GM19468 (cell line): ENCODE results near the gene LEMD1.

Source experiments
- ATAC-seq: cut with Tn5 transposase; IDR thresholded peaks from one replicate; pipeline ENCODE4 v1.9.1; 2021; ENCODE audit warnings: mild to moderate bottlenecking, moderate library complexity, moderate number of reproducible peaks; ENCODE audit not compliant: unreplicated experiment; ENCODE audit errors: extremely low read depth

LEMD1 gene

DNA sequence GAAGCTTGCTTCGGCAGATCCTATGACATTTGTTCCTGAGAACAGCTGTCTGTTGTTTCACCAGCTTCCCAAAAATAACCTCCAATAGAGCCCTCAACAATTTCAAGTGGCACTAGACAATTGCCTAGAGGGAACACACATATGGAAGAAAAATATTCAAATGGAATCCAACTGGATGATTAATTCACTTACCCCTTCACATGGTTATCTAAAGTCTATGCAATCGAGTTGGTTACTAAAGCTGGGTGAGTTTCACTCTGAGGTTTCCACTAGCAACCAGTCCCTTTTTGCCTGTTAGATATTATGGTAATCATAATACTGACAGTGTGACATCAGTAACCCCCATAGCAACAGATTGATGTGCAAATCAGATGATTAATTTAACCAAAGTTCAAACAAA, at the start of gene LEMD1:
LEMD1 (minus strand) TSS at position 259 of the 400 bp plus-strand sequence. CDS start 1,520 bp downstream, outside the sequence.
- no peak for ATAC-seq

- ATAC-seq, result no peak
Measured at GRCh38 chr1:205470131-205470530, 48.3 kb upstream of the LEMD1 start.

DNA sequence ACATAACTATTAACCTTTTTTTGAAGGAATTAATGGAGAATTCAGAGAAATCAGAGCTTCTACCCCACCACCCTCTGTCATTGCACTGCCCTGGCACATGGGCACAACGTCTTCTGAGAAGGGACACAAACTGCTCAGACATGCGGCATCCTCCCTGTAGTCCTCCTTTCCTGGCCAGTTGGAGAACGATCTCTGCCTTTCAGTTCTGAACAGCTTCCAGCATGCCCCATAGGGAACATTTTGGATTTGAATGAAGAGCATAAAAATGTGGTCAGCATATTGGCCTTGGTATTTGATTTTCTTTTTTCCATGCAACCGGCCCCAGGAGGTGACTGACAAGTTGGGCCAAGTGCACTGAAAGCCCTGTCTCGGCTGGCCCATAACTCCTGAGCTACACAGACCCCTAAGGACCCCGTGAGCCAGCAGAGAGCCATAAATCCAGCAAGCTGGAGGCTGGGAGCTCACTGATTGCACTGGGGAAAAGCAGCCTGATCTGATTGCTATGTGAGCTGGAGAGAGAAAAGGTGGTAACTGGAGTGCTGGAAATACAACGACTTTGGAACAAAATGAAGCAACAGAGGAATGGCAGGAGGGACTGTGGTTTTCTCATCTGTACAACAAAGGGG, 44.9 kb upstream of the LEMD1 start:
- no peak for ATAC-seq

DNA sequence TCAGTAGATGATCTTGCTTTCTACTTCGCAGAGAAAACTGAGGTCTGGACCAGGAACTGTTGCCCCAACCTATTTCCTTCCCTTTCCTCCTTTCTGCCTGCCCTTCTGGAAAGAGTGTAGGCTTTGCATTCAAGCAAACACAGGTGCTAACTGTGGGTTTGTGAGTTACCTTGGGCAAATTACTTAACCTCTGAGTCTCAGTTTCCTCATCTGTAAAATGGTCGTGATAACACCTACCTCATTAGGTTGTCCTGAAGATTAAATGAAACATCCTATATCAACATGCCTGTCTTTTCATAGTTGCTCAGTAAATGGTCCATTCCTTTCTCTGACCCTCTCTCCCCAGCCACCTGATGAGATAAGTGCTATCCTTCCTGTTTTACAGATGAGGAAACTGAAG, 43.5 kb upstream of the LEMD1 start:
- no peak for ATAC-seq

DNA sequence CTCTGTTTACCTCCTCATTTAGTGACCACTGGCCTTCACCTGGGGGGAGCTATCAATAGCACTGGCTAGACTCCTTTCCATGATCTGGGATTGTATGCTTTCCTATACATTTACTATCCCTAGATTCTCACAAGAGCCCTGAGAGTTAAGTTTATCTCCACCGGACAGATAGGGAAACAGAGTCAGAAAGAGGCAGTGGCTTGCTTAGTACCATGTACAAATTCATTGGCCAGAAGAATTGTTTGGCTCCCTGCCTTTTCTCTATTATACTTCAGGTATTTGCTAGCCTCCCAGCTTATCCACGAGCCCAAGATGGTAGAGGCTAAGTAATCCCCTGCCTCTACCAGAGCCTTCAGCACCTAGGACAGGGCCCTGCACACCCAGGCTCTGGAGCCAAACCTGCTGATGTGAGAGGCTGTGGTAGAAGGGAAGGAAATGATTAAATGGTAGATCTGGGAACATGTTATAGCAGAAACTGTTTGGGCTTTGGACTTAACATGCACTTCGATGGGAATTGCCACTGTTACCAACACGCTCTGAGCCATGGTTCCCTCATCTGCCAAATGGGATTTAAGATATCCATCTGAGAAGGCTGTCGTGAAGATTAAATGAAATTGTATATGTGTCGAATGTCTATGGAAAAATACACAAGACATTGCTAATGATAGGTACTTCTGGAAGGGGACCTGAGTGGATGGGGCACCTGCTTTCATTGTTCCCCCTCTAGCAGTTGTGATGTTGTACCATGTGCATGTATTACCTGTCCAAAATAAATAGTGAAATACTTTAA, 37.1 kb upstream of the LEMD1 start:
- ATAC-seq, result no peak

- ATAC-seq, result no peak
Measured at GRCh38 chr1:205456868-205457745, 35.3 kb upstream of the LEMD1 start.

DNA sequence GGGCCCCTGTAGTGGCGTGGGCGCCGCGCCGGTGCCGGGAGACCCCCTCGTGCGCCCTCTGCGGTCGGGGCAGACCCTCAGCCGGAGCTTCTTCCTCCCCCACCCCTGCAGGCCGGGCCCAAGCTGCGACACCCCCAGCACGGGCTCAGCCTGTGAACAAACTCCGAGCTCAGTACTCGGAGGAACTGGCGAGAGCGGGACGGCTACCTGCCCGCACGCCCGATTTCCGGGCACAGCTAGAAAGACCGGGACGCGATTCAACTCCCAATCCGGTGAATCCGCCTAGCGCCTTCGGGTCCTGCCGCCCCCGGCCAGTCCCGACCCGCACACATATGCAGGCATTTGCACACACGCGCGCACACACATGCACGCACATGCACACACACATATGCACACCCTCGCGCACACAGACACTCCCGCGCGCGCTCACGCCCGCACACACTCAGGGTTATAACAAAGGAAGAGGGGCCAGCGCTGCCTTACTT, 34.6 kb upstream of the LEMD1 start:
- ATAC-seq, result no peak

DNA sequence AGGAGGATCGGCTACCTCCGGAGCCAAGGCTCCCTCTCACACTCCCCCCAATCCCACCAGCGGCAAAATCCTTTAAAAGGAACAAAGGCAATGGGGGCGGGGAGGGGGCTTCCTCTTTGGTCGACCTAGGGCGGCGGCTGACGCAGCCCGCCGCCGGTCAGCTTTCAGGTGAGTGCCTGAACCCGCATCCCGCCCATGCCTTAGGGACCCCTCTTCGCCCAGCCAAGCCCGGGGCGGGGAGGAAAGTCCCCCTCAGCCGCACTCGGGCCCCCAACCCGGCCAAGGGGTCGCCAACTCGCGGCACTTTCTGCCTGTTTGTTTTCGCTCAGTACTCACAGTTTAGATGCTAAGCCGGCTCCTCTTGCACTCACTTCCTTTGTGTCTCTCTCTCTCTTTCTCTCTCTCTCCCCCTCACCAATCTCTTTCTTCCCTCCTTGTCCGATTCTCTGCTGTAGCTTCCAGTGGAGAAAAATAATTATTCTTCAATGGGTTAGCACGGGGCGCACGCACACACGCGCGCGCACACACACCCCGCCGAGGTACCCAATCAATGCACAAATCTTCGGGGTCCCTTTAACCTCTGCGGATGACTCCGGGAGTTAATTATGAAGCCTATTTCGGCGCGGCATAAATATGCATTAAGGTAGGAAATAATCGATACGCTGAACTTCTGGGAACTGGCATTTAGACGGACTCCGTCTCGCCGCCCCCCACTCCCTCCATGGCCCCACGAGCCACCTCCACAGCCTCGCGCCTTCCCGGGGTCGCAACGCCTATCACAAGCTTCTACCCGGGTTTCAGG, 33.9 kb upstream of the LEMD1 start, which contains the start of gene BLACAT1:
BLACAT1 (minus strand) TSS at position 465 of the 802 bp plus-strand sequence.
- no peak for ATAC-seq

DNA sequence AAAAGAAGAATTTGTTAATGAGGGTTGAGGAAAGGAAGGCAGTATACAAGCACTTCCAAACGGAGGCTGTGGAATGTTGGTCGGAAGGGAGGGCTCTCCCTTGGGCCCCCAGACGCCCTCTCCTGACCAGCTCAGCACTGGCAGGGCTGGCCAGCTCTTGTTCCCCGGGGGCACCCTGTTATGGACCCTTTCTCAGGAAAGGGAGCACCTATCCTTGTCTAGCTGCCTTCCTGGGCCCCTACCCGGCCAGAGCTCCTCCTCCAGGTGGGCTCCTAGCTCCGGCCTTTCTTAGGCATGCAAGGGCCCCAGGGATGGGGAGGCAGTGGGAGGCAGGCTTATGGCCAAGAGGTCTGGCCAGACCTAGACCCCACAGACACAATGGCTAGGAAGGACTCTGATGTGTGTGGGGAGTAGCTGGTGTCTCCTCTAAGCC, 33.1 kb upstream of the LEMD1 start:
- no peak for ATAC-seq

DNA sequence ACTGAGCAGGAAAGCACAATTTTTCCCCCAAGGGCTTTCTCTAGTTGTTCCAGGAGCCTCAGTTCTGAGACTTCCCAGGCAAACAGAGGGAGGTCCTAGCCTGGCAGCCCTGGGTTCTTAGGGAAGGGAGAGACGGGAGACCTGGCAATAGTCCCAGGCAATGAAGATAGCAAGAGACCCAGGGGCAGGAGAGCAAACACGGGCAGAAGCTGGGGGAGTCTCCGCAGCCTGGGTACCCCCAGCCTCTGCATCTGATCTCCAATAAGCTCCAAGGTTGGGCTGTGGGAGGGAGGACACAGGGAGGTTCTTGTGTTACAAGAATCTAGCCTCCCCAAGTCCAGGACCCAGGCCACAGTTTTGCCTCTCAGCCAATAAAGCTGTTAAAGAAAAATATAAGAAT, 31.6 kb upstream of the LEMD1 start:
- no peak for ATAC-seq

DNA sequence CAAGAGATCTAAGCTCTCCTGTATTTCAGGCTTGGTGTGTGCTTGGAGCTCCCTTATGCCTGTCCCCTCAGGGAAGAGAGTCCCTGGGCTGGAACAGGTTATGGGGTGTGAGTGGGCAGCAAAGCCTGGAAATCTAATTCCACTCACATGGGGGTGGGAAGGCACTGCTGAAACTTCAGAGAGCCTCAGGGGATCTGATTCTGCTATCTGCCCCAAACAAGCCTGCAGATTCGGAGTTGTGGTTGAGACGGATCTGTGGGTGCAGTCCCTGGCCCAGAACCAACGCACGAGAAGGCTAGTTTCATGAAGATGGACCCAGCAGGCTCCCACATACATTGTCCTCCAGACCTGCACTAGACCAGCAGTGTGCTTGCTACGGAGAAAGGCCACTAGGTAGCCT, 31.1 kb upstream of the LEMD1 start:
- ATAC-seq, result no peak

DNA sequence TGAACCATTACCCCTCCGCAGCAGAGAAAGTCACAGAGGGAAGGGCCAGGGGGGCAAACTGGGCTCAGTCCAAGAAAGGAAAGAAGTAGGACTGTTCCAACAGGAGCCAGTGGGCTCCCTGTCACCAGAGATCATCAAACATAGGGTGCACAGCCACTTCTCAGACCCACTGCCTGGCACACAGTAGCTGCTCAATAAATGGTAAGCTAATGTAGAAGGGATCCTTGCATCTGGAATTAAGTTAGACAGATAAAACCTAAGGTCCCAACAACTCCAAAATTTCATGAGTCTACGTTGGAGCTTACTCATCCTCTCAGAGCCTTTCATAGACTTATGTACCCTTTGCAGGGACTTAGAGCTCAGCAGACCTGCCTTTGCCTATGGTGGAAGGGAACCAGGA, 30.5 kb upstream of the LEMD1 start:
- ATAC-seq, result no peak

DNA sequence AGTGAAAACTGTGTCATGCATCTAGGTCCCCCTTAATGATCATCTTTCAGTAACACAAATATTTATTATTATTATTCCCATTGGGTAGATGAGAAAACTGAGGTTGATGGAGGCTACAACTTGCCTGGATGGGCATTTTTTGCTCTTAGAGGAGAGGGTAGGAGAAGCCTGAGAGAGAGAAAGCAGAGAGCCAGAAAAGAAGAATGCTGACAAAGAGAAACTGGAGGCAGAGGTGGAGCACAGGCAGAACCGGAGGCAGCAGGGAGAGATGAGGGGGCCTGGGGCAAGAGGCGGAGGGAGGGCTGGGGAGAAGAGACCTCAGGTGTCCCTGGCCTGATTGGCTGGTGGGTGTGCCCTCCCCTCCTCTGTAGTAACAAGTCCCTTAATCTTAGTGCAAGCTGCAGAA, 29.9 kb upstream of the LEMD1 start:
- no peak for ATAC-seq

DNA sequence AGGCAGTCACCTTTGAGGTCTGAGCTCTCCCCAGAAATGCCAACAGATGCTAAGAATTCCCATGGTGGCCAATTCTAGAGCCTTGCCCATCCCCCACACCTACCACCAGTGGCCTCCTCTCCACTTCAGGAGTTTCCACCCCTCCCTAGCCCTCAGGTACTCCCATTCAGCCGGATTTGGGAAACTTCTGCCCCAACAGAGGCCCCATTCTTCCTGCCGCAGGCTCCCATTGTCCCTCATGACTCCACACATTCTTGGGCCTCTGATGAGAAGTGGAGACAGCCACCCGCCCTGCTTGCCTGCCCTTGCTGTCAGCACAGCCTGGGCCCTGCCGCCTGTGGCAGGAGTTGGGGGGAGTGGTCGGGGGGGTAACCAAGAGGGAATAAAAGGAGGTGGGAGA, 29.3 kb upstream of the LEMD1 start:
- ATAC-seq, result no peak

DNA sequence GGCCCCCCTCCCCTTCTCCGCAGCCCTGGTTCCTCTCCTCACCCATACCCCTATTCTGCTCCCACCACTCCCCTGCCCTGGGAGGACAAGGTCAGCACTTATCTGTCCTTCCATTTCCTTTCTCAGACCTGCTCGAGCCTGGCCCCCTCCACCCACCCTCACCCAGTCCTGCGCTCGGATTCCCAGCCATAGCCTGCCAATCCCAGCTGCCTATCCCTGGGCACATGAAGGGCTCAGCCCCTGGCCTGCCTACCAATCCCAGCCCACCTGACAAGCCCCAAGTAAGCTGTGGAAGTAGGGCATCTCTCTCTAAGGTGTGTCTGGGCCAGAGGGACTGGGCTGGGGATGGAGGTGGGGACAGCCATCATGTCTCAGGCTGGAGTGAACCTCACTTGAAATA, 28.6 kb upstream of the LEMD1 start:
- ATAC-seq, result no peak

DNA sequence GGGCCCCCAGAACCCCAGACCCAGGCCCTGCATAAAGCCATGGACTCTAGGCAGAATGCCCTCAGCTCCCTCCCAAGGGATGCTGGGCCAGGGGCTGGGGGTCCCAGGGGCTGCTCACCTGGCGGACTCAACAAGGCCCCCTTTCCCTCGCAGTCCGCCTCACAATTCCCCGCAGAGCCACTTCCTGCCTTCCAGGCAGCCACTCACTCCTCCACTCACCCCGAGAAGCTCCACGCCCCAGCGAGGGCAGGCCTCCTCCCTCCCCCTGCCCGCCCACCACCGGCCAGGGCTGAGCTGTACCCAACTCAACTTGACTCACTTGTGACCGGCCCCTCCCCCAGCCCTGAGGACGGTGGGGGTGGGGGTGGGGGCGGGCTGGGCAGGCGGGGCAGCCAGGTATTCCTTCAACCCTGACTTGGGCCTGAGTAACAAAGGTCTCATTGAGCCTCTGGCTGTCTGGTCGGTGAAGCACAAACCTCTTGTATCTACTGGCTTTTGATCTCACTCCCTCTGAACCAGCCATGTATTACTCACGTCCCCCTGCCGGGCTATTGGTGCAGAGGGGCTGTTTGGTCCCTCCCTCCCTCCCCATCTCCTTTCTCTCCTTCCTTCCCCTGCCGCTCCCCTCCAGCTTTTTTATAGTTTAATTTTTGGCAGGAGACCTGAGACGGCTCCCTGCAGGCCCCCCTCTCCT, 28.0 kb upstream of the LEMD1 start:
- ATAC-seq, result no peak

DNA sequence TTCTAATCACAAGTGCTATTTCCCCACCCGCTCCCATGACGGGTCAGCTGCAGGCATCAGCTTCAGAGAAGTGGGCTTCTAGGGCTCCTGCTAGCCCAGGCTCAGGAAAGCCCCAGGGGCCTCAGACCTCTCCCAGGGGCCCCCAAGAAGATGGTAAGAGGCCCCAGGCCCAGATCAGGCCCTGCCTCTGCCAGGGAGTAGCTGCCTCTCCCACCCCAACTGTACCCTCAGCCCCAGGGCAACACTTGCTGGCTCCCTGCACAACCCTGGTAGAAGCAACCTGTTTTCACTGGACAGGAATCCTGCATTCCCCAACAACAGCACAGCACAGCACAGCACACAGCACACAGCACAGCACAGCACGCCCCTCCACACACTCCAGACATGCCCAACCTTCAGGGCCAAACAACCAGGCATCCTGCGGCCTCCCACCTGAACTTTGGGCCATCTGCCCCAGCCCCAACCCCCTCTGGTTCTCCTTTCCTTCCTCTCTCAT, 27.4 kb upstream of the LEMD1 start:
- ATAC-seq, result no peak

DNA sequence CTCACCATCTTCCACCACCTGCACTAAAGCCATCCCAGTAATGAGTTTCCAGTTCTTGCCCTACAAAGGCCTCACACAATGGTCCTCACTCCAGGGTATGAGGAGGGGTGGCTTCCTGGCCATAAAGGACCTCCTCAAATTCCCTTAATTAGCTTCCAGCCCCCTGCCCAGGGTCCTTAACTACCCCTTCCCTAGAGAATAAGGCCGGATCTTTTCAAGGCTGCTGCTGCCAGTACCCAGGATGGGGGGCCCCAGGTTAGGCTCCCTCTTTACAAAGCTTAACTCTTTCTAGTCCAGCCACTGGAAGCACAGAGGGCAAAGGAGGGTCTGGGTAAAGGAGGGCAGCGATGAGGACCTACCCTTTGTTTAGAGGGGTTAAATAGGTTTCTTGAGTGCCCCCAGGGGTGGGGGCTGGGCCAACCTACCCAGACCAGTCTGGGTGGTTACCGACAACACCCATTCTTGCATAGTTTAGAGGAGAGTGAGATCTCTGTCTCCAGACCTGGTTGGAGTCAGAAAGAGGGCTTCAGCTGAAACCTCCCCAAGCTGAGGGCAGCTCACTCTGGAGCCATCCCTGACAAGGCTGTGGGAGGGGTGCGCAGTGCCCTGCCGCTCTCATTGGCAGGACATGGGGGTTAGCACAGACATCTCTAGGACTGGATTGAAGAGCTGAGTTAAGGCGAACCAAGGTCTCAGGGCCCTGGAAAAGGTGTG, 26.8 kb upstream of the LEMD1 start:
- ATAC-seq, result no peak
